ENCODE measurements around the gene DNASE1L2. TPM values are rescaled to one million over a fixed set of nuclear protein-coding genes. Genes with fewer than 3 reads are reported as not detected.

Gene DNASE1L2
- total RNA-seq, 1 experiment from 2014 or later: 2.7 TPM

- no peaks in the 10 kb centered on the region for H3K27me3 ChIP-seq (replicated peaks; ENCODE audit: insufficient read depth, low read depth, low read length, poor library complexity)
- intact Hi-C loops (cut with micrococcal nuclease; ENCODE audit: unreplicated experiment): no loop called here
- no peak for DNase-seq (ENCODE audit: low spot score)
- H3K27ac ChIP-seq (ENCODE audit: low read depth, low read length, poor library complexity, severe bottlenecking): no peak overlapping the region
- no peak for TF ChIP-seq CTCF (conservative IDR thresholded peaks at IDR 0.05; ENCODE audit: low read depth, low read length)
- no peak for TF ChIP-seq EZH2 (IDR thresholded peaks at IDR 0.05; ENCODE audit: borderline replicate concordance, low read depth, low read length, poor library complexity, severe bottlenecking)
- BruUV-seq (replicated peaks): no TSS peak
- H3K36me3 ChIP-seq (ENCODE audit: insufficient read depth, low read length, poor library complexity, severe bottlenecking): no peaks in the 10 kb centered on the region
- no peaks in the 10 kb centered on the region for H3K9me3 ChIP-seq (ENCODE audit: low read depth, low read length, poor library complexity, severe bottlenecking)
- ChIA-PET POLR2A (ENCODE audit: low non-redundant PET) (no interaction called here), CTCF (no interaction called here)
- no peaks in the 10 kb centered on the region for H3K4me1 ChIP-seq (ENCODE audit: insufficient read depth, low read length, poor library complexity, severe bottlenecking)
- no peak overlapping the region for H3K4me3 ChIP-seq (ENCODE audit: low read depth, low read length, poor library complexity, severe bottlenecking)
Measured at GRCh38 chr16:2284001-2284770, 47.9 kb downstream of the DNASE1L2 start.

GRCh38 chr16:2284797-2285576 is 48.7 kb downstream of the DNASE1L2 start:
- Histone ChIP-seq H3K9me3 (ENCODE audit: low read depth, low read length, poor library complexity, severe bottlenecking) (no peaks in the 10 kb centered on the region), H3K27me3 (replicated peaks; ENCODE audit: insufficient read depth, low read depth, low read length, poor library complexity) (no peaks in the 10 kb centered on the region), H3K36me3 (ENCODE audit: insufficient read depth, low read length, poor library complexity, severe bottlenecking) (no peaks in the 10 kb centered on the region), H3K4me3 (ENCODE audit: low read depth, low read length, poor library complexity, severe bottlenecking) (no peak overlapping the region), H3K27ac (ENCODE audit: low read depth, low read length, poor library complexity, severe bottlenecking) (no peak overlapping the region), H3K4me1 (ENCODE audit: insufficient read depth, low read length, poor library complexity, severe bottlenecking) (no peaks in the 10 kb centered on the region)
- no TSS peak for BruUV-seq (replicated peaks)
- POLR2A ChIA-PET (ENCODE audit: low non-redundant PET): no interaction called here
- DNase-seq (ENCODE audit: low spot score): no peak
- CTCF ChIA-PET: no interaction called here
- TF ChIP-seq EZH2 (IDR thresholded peaks at IDR 0.05; ENCODE audit: borderline replicate concordance, low read depth, low read length, poor library complexity, severe bottlenecking) (no peak), CTCF (conservative IDR thresholded peaks at IDR 0.05; ENCODE audit: low read depth, low read length) (no peak)
- intact Hi-C loops (cut with micrococcal nuclease; ENCODE audit: unreplicated experiment): no loop called here

GRCh38 chr16:2285731-2286191 is 49.5 kb downstream of the DNASE1L2 start:
- CTCF ChIA-PET: no interaction called here
- intact Hi-C loops (cut with micrococcal nuclease; ENCODE audit: unreplicated experiment): no loop called here
- H3K27me3 ChIP-seq (replicated peaks; ENCODE audit: insufficient read depth, low read depth, low read length, poor library complexity): no peaks in the 10 kb centered on the region
- TF ChIP-seq EZH2 (IDR thresholded peaks at IDR 0.05; ENCODE audit: borderline replicate concordance, low read depth, low read length, poor library complexity, severe bottlenecking) (no peak), CTCF (conservative IDR thresholded peaks at IDR 0.05; ENCODE audit: low read depth, low read length) (no peak)
- no peaks in the 10 kb centered on the region for H3K4me1 ChIP-seq (ENCODE audit: insufficient read depth, low read length, poor library complexity, severe bottlenecking)
- no peaks in the 10 kb centered on the region for H3K9me3 ChIP-seq (ENCODE audit: low read depth, low read length, poor library complexity, severe bottlenecking)
- BruUV-seq (replicated peaks): no TSS peak
- POLR2A ChIA-PET (ENCODE audit: low non-redundant PET): no interaction called here
- no peak for DNase-seq (ENCODE audit: low spot score)
- no peaks in the 10 kb centered on the region for H3K36me3 ChIP-seq (ENCODE audit: insufficient read depth, low read length, poor library complexity, severe bottlenecking)
- no peak overlapping the region for H3K27ac ChIP-seq (ENCODE audit: low read depth, low read length, poor library complexity, severe bottlenecking)
- no peak overlapping the region for H3K4me3 ChIP-seq (ENCODE audit: low read depth, low read length, poor library complexity, severe bottlenecking)

Data from A673 (cell line).